Measurements from ENCODE around the gene GKN1. TPM values are rescaled to one million over a fixed set of nuclear protein-coding genes. Genes with fewer than 3 reads are reported as not detected.

The GKN1 gene
- total RNA-seq, 2 donors from 2014 or later, result not detected

- no peak overlapping the region for H3K4me3 ChIP-seq
- WGBS, result 45% methylated on average over 9 of the region's 9 CpGs
Observed at GRCh38 chr2:68974946-68975665, 670 bp downstream of the GKN1 start.

GRCh38 chr2:68975844-68976243 lies 1.4 kb downstream of the GKN1 start:
- TF ChIP-seq POLR2AphosphoS5 (IDR thresholded peaks at IDR 0.05), result no peak
- no peak for TF ChIP-seq CTCF (IDR thresholded peaks at IDR 0.05)
- no peak for TF ChIP-seq POLR2A (IDR thresholded peaks at IDR 0.05)
- Histone ChIP-seq H3K27me3 (replicated peaks; ENCODE audit: insufficient read depth) (no peaks in the 10 kb centered on the region), H3K36me3 (no peaks in the 10 kb centered on the region), H3K4me3 (no peak overlapping the region), H3K9me3 (no peaks in the 10 kb centered on the region), H3K27ac (no peak overlapping the region), H3K4me1 (replicated peaks) (no peaks in the 10 kb centered on the region)
- intact Hi-C loops (cut with DNase I), result no loop called here
- WGBS, result 100% methylated on average over 2 of the region's 2 CpGs
- no peak for DNase-seq (ENCODE audit: low spot score)

More at GRCh38 chr2:68974946-68975665, 670 bp downstream of the GKN1 start:
- Histone ChIP-seq H3K27ac (no peak overlapping the region), H3K4me1 (replicated peaks) (no peaks in the 10 kb centered on the region), H3K36me3 (no peaks in the 10 kb centered on the region), H3K27me3 (replicated peaks; ENCODE audit: insufficient read depth) (no peaks in the 10 kb centered on the region), H3K9me3 (no peaks in the 10 kb centered on the region)
- DNase-seq (ENCODE audit: low spot score), result no peak
- intact Hi-C loops (cut with DNase I), result no loop called here
- TF ChIP-seq CTCF (IDR thresholded peaks at IDR 0.05), result no peak
- no peak for TF ChIP-seq POLR2AphosphoS5 (IDR thresholded peaks at IDR 0.05)
- no peak for TF ChIP-seq POLR2A (IDR thresholded peaks at IDR 0.05)

DNA sequence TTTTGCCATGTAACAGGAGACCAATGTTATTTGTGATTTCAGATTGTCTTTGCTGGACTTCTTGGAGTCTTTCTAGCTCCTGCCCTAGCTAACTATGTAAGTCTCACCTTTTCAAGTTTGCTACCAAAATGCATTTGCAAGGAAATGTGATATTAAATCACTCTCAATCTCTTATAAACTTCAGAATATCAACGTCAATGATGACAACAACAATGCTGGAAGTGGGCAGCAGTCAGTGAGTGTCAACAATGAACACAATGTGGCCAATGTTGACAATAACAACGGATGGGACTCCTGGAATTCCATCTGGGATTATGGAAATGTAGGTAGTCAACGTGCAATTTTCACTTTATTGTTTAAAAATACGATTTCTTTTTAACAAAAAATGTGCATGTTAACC lies 3.0 kb downstream of the GKN1 start:
- DNase-seq (ENCODE audit: low spot score), result no peak
- intact Hi-C loops (cut with DNase I), result no loop called here
- TF ChIP-seq POLR2A (IDR thresholded peaks at IDR 0.05) (no peak), CTCF (IDR thresholded peaks at IDR 0.05) (no peak), POLR2AphosphoS5 (IDR thresholded peaks at IDR 0.05) (no peak)
- Histone ChIP-seq H3K36me3 (no peaks in the 10 kb centered on the region), H3K4me3 (no peak overlapping the region), H3K27ac (no peak overlapping the region), H3K9me3 (no peaks in the 10 kb centered on the region), H3K4me1 (replicated peaks) (no peaks in the 10 kb centered on the region), H3K27me3 (replicated peaks; ENCODE audit: insufficient read depth) (no peaks in the 10 kb centered on the region)
- WGBS, result 66% methylated on average over 4 of the region's 4 CpGs

GRCh38 chr2:68978098-68978497 lies 3.7 kb downstream of the GKN1 start:
- no peaks in the 10 kb centered on the region for H3K27me3 ChIP-seq (replicated peaks; ENCODE audit: insufficient read depth)
- intact Hi-C loops (cut with DNase I), result no loop called here

DNA sequence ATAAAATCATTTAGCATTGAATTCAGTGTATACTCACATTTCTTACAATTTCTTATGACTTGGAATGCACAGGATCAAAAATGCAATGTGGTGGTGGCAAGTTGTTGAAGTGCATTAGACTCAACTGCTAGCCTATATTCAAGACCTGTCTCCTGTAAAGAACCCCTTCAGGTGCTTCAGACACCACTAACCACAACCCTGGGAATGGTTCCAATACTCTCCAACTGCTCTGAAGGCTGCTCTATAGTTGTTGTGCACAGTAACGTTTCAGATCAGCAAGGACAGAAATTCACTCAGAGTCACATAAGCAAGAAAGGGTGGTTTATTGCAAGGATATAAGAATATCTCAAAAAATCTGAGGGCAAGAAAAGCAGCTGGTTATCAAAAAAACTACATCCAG lies 6.5 kb downstream of the GKN1 start:
- Histone ChIP-seq H3K4me1 (replicated peaks) (no peaks in the 10 kb centered on the region), H3K27ac (no peak overlapping the region), H3K9me3 (no peaks in the 10 kb centered on the region), H3K27me3 (replicated peaks; ENCODE audit: insufficient read depth) (no peaks in the 10 kb centered on the region), H3K4me3 (no peak overlapping the region), H3K36me3 (no peaks in the 10 kb centered on the region)
- intact Hi-C loops (cut with DNase I), result no loop called here
- no peak for TF ChIP-seq POLR2A (IDR thresholded peaks at IDR 0.05)
- TF ChIP-seq POLR2AphosphoS5 (IDR thresholded peaks at IDR 0.05), result no peak
- no peak for TF ChIP-seq CTCF (IDR thresholded peaks at IDR 0.05)
- no peak for DNase-seq (ENCODE audit: low spot score)
- 52% methylated on average over 1 of the region's 1 CpG for WGBS

More at GRCh38 chr2:68978098-68978497, 3.7 kb downstream of the GKN1 start:
- Histone ChIP-seq H3K27ac (no peak overlapping the region), H3K4me1 (replicated peaks) (no peaks in the 10 kb centered on the region), H3K9me3 (no peaks in the 10 kb centered on the region), H3K36me3 (no peaks in the 10 kb centered on the region), H3K4me3 (no peak overlapping the region)
- DNase-seq (ENCODE audit: low spot score), result no peak
- no peak for TF ChIP-seq POLR2AphosphoS5 (IDR thresholded peaks at IDR 0.05)
- no peak for TF ChIP-seq POLR2A (IDR thresholded peaks at IDR 0.05)
- 66% methylated on average over 3 of the region's 3 CpGs for WGBS
